GM12878 (cell line): ENCODE data around the gene TAOK2.

Source experiments
- NR2C1 ChIP-seq: fragments of 450-650 bp; IDR thresholded peaks from 2 replicates; pipeline ENCODE4 v1.6.1; 2017; ENCODE audit warnings: antibody characterized with exemption, mild to moderate bottlenecking, moderate library complexity
- RB1 ChIP-seq: fragments of 450-650 bp; formaldehyde crosslinking; IDR thresholded peaks from 2 replicates; pipeline ENCODE4 v1.6.1; 2017; ENCODE audit warnings: mild to moderate bottlenecking, borderline replicate concordance
- TF ChIP-seq, protein P1 (sequence below), 3 experiments: IDR thresholded peaks in 2 of 3; conservative IDR thresholded peaks in 1 of 3; 2 replicates each; pipeline ENCODE4 v1.5.1; 2011; ENCODE audit warnings: low read depth in 3 of 3, low read length in 3 of 3, mild to moderate bottlenecking in 3 of 3, control low read depth in 2 of 3, moderate library complexity in 2 of 3, inconsistent platforms in 1 of 3, mixed read lengths in 1 of 3; ENCODE audit not compliant: control insufficient read depth in 2 of 3, insufficient read depth in 1 of 3; ENCODE audit errors: extremely low read depth in 1 of 3

- TF ChIP-seq, protein P1, sequence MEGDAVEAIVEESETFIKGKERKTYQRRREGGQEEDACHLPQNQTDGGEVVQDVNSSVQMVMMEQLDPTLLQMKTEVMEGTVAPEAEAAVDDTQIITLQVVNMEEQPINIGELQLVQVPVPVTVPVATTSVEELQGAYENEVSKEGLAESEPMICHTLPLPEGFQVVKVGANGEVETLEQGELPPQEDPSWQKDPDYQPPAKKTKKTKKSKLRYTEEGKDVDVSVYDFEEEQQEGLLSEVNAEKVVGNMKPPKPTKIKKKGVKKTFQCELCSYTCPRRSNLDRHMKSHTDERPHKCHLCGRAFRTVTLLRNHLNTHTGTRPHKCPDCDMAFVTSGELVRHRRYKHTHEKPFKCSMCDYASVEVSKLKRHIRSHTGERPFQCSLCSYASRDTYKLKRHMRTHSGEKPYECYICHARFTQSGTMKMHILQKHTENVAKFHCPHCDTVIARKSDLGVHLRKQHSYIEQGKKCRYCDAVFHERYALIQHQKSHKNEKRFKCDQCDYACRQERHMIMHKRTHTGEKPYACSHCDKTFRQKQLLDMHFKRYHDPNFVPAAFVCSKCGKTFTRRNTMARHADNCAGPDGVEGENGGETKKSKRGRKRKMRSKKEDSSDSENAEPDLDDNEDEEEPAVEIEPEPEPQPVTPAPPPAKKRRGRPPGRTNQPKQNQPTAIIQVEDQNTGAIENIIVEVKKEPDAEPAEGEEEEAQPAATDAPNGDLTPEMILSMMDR (IDR thresholded peaks at IDR 0.05 in 2 of 3, conservative IDR thresholded peaks at IDR 0.05 in 1 of 3; ENCODE audit: control insufficient read depth in 2 of 3, extremely low read depth in 1 of 3, insufficient read depth in 1 of 3, low read depth in 3 of 3, low read length in 3 of 3) = peak; percentile 67 to 80 (median 79)
- TF ChIP-seq RB1 (no peak), NR2C1 (no peak)
Measured at GRCh38 chr16:30005341-30006094, 31.9 kb downstream of the TAOK2 start.
